ES-I3 (cell line): ENCODE measurements around the gene BSG.

Experiments used
- H3K36me3 ChIP-seq: 2 replicates; pipeline ENCODE4 v1.6.1; 2013; ENCODE audit warnings: mild to moderate bottlenecking, low read length, control low read depth, moderate library complexity; ENCODE audit not compliant: insufficient read depth
- H3K4me1 ChIP-seq: 2 replicates; pipeline ENCODE4 v1.6.1; 2013; ENCODE audit warnings: mild to moderate bottlenecking, control low read depth, low read length; ENCODE audit not compliant: insufficient read depth
- H3K9ac ChIP-seq: 2 replicates; pipeline ENCODE4 v1.6.1; 2013; ENCODE audit warnings: low read depth, mild to moderate bottlenecking, low read length, moderate library complexity
- H3K9me3 ChIP-seq: 2 replicates; pipeline ENCODE4 v1.6.1; 2013; ENCODE audit warnings: mild to moderate bottlenecking, low read length, moderate library complexity; ENCODE audit not compliant: control insufficient read depth, insufficient read depth

BSG gene

GRCh38 chr19:629961-630714 is 57.7 kb downstream of the BSG start:
- no peaks in the 10 kb centered on the region for H3K9me3 ChIP-seq
- H3K36me3 ChIP-seq, result peaks cover 3% of the 10 kb centered on the region; the same call in 1 of the 2 replicates
- H3K9ac ChIP-seq, result no peak overlapping the region
- no peaks in the 10 kb centered on the region for H3K4me1 ChIP-seq

DNA sequence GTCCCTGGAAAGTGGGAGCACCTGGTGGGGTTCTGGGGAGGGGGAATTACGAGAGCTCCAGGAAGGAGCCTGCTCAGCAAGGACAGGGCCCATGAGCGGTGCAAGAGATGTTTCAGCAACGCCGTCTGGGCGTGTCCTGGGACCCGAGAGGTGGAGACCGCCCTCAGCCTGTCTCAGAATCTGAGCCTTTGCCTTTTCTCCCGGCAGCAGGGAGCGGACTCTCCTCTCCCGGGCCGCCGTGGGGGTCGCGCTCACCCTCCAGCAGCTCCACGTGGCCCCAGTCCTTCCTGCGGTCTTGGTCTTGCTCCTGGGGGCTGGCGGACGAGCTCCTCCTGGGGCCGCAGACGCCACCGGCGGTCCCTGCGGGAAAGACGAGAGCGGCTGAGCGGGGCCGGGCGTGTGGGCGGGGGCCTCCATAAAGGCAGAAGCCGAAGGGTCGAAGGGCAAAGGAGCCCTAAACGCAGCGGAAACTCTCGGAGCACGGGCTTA is 60.2 kb downstream of the BSG start:
- H3K9me3 ChIP-seq, result no peaks in the 10 kb centered on the region
- peaks cover 3% of the 10 kb centered on the region; the same call in 1 of the 2 replicates for H3K36me3 ChIP-seq
- no peaks in the 10 kb centered on the region for H3K4me1 ChIP-seq
- peak overlapping the region; percentile 89 for H3K9ac ChIP-seq
